Measurements from ENCODE around the gene NMT1. TPM values are rescaled to one million over a fixed set of nuclear protein-coding genes. Genes with fewer than 3 reads are reported as not detected.

Gene NMT1
- total RNA-seq, 2 donors from 2014 or later: 44.6 to 52.7 TPM

GRCh38 chr17:45108595-45109521, 47.7 kb downstream of the NMT1 start:
- no peaks in the 10 kb centered on the region for H3K9me3 ChIP-seq
- H3K27ac ChIP-seq: peak overlapping the region; percentile 86 to 93
- DNase-seq (ENCODE audit: low spot score): no peak
- H3K36me3 ChIP-seq: peaks cover 70% of the 10 kb centered on the region
- H3K4me3 ChIP-seq: no peak overlapping the region
- peaks cover 0 to 78% of the 10 kb centered on the region in 2 donors for H3K4me1 ChIP-seq
- TF ChIP-seq CTCF (IDR thresholded peaks at IDR 0.05): peak in 1 of 2 donors; percentile 32
- H3K27me3 ChIP-seq: no peaks in the 10 kb centered on the region

- Histone ChIP-seq H3K27me3 (no peaks in the 10 kb centered on the region), H3K27ac (peak overlapping the region; percentile 86 to 93), H3K9me3 (no peaks in the 10 kb centered on the region), H3K4me1 (peaks cover 0 to 62% of the 10 kb centered on the region in 2 donors), H3K4me3 (no peak overlapping the region), H3K36me3 (peaks cover 59% of the 10 kb centered on the region)
- no peak for DNase-seq (ENCODE audit: low spot score)
- TF ChIP-seq CTCF (IDR thresholded peaks at IDR 0.05): no peak
Measured at GRCh38 chr17:45110676-45111611, 49.8 kb downstream of the NMT1 start.

- Histone ChIP-seq H3K27me3 (no peaks in the 10 kb centered on the region), H3K4me1 (peaks cover 0 to 53% of the 10 kb centered on the region in 2 donors), H3K27ac (peak overlapping the region; percentile 86 to 93), H3K36me3 (peaks cover 55% of the 10 kb centered on the region), H3K9me3 (no peaks in the 10 kb centered on the region), H3K4me3 (no peak overlapping the region)
- TF ChIP-seq CTCF (IDR thresholded peaks at IDR 0.05): no peak
- no peak for DNase-seq (ENCODE audit: low spot score)
Measured at GRCh38 chr17:45111850-45112249, 50.7 kb downstream of the NMT1 start.

- Histone ChIP-seq H3K27ac (peak overlapping the region; percentile 86 to 93), H3K9me3 (no peaks in the 10 kb centered on the region), H3K27me3 (no peaks in the 10 kb centered on the region), H3K36me3 (peaks cover 55% of the 10 kb centered on the region), H3K4me1 (peaks cover 0 to 44% of the 10 kb centered on the region in 2 donors), H3K4me3 (no peak overlapping the region)
- no peak for TF ChIP-seq CTCF (IDR thresholded peaks at IDR 0.05)
- DNase-seq (ENCODE audit: low spot score): no peak
Measured at GRCh38 chr17:45112559-45113423, 51.7 kb downstream of the NMT1 start.

GRCh38 chr17:45113424-45113754, 52.3 kb downstream of the NMT1 start:
- Histone ChIP-seq H3K36me3 (peaks cover 55% of the 10 kb centered on the region), H3K27ac (peak overlapping the region in 1 of 2 donors; percentile 86), H3K4me1 (peaks cover 0 to 38% of the 10 kb centered on the region in 2 donors), H3K4me3 (no peak overlapping the region), H3K27me3 (no peaks in the 10 kb centered on the region), H3K9me3 (no peaks in the 10 kb centered on the region)
- TF ChIP-seq CTCF (IDR thresholded peaks at IDR 0.05): no peak
- DNase-seq (ENCODE audit: low spot score): no peak
